NT2/D1 (cell line): Measurements from ENCODE around the gene DAB2IP.

Experiments used
- DNase-seq: peaks from one replicate; pipeline ENCODE4 v3.0.0-alpha.2; 2011; ENCODE audit warnings: low read depth, low spot score
- H3K27me3 ChIP-seq: 2 replicates; pipeline ENCODE4 v1.6.0; 2011; ENCODE audit warnings: mild to moderate bottlenecking; ENCODE audit not compliant: insufficient read length, insufficient read depth
- H3K36me3 ChIP-seq: 2 replicates; pipeline ENCODE4 v1.6.1; 2011; ENCODE audit warnings: mild to moderate bottlenecking, low read length, mixed read lengths; ENCODE audit not compliant: insufficient read depth, insufficient read length
- H3K4me1 ChIP-seq: 2 replicates; pipeline ENCODE4 v1.5.1; 2011; ENCODE audit not compliant: insufficient read depth, insufficient read length
- H3K4me3 ChIP-seq: 2 replicates; pipeline ENCODE4 v1.5.1; 2011; ENCODE audit warnings: low read depth; ENCODE audit not compliant: insufficient read length
- H3K9ac ChIP-seq: 2 replicates; pipeline ENCODE4 v1.6.0; 2011; ENCODE audit warnings: low read depth; ENCODE audit not compliant: insufficient read length
- H3K9me3 ChIP-seq: 2 replicates; pipeline ENCODE4 v1.5.1; 2011; ENCODE audit warnings: mild to moderate bottlenecking, low read length; ENCODE audit not compliant: insufficient read depth
- SUZ12 ChIP-seq: IDR thresholded peaks from 2 replicates; pipeline ENCODE4 v1.6.1; 2011; ENCODE audit not compliant: insufficient read length, insufficient read depth; ENCODE audit errors: extremely low read depth
- YY1 ChIP-seq: IDR thresholded peaks from 2 replicates; pipeline ENCODE4 v1.6.1; 2011; ENCODE audit not compliant: insufficient read length, insufficient read depth
- ZNF274 ChIP-seq: IDR thresholded peaks from 2 replicates; pipeline ENCODE4 v1.6.1; 2011; ENCODE audit warnings: mild to moderate bottlenecking, low read depth, low read length

The DAB2IP gene

GRCh38 chr9:121651008-121651294, 483 bp upstream of the DAB2IP start:
- no peak for DNase-seq
- Histone ChIP-seq H3K4me3 (peak overlapping the region; percentile 73), H3K9ac (peak overlapping the region; percentile 75), H3K36me3 (peaks cover 19% of the 10 kb centered on the region), H3K4me1 (peaks cover 35% of the 10 kb centered on the region), H3K27me3 (no peaks in the 10 kb centered on the region), H3K9me3 (no peaks in the 10 kb centered on the region)
- TF ChIP-seq YY1 (no peak), SUZ12 (no peak), ZNF274 (no peak)

GRCh38 chr9:121652021-121652837, 795 bp downstream of the DAB2IP start:
- Histone ChIP-seq H3K9ac (peak overlapping the region; percentile 87), H3K9me3 (no peaks in the 10 kb centered on the region)

GRCh38 chr9:121652838-121653231, 1.4 kb downstream of the DAB2IP start:
- no peaks in the 10 kb centered on the region for H3K27me3 ChIP-seq
- H3K4me3 ChIP-seq, result peak overlapping the region; percentile 73
- no peak for DNase-seq
- H3K4me1 ChIP-seq, result peaks cover 38% of the 10 kb centered on the region
- no peaks in the 10 kb centered on the region for H3K9me3 ChIP-seq
- H3K36me3 ChIP-seq, result peaks cover 37% of the 10 kb centered on the region
- TF ChIP-seq SUZ12 (no peak), YY1 (no peak), ZNF274 (no peak)
- H3K9ac ChIP-seq, result peak overlapping the region; percentile 87

More at GRCh38 chr9:121652021-121652837, 795 bp downstream of the DAB2IP start:
- Histone ChIP-seq H3K27me3 (no peaks in the 10 kb centered on the region), H3K36me3 (peaks cover 31% of the 10 kb centered on the region), H3K4me3 (peak overlapping the region; percentile 73), H3K4me1 (peaks cover 38% of the 10 kb centered on the region)
- TF ChIP-seq YY1 (no peak), SUZ12 (no peak), ZNF274 (no peak)
- no peak for DNase-seq

GRCh38 chr9:121654499-121655140, 3.2 kb downstream of the DAB2IP start:
- no peak overlapping the region for H3K4me3 ChIP-seq
- no peak for DNase-seq
- H3K4me1 ChIP-seq, result peaks cover 24% of the 10 kb centered on the region
- no peaks in the 10 kb centered on the region for H3K27me3 ChIP-seq
- H3K9me3 ChIP-seq, result no peaks in the 10 kb centered on the region
- H3K9ac ChIP-seq, result peak overlapping the region; percentile 1
- H3K36me3 ChIP-seq, result peaks cover 47% of the 10 kb centered on the region
- TF ChIP-seq YY1 (no peak), ZNF274 (no peak), SUZ12 (no peak)

GRCh38 chr9:121655231-121655755, 3.9 kb downstream of the DAB2IP start:
- H3K4me3 ChIP-seq, result no peak overlapping the region
- DNase-seq, result no peak
- no peak for TF ChIP-seq YY1
- no peak for TF ChIP-seq SUZ12
- TF ChIP-seq ZNF274, result no peak
- peaks cover 22% of the 10 kb centered on the region for H3K4me1 ChIP-seq
- no peaks in the 10 kb centered on the region for H3K27me3 ChIP-seq
- H3K9ac ChIP-seq, result no peak overlapping the region
- peaks cover 49% of the 10 kb centered on the region for H3K36me3 ChIP-seq
- H3K9me3 ChIP-seq, result no peaks in the 10 kb centered on the region

GRCh38 chr9:121656941-121657470, 5.6 kb downstream of the DAB2IP start:
- no peaks in the 10 kb centered on the region for H3K27me3 ChIP-seq
- peaks cover 22% of the 10 kb centered on the region for H3K4me1 ChIP-seq
- H3K9me3 ChIP-seq, result no peaks in the 10 kb centered on the region
- H3K36me3 ChIP-seq, result peaks cover 52% of the 10 kb centered on the region
- no peak for TF ChIP-seq SUZ12
- TF ChIP-seq ZNF274, result no peak
- TF ChIP-seq YY1, result no peak
- peak overlapping the region; percentile 8 for H3K9ac ChIP-seq
- no peak overlapping the region for H3K4me3 ChIP-seq
- no peak for DNase-seq

- no peak for DNase-seq
- Histone ChIP-seq H3K9ac (no peak overlapping the region), H3K36me3 (peaks cover 52% of the 10 kb centered on the region), H3K9me3 (no peaks in the 10 kb centered on the region), H3K27me3 (no peaks in the 10 kb centered on the region), H3K4me3 (no peak overlapping the region), H3K4me1 (peaks cover 22% of the 10 kb centered on the region)
- TF ChIP-seq YY1 (no peak), SUZ12 (no peak), ZNF274 (no peak)
Observed at GRCh38 chr9:121658166-121658565, 6.7 kb downstream of the DAB2IP start.
